ENCODE data around the gene ATXN1. TPM values are rescaled to one million over a fixed set of nuclear protein-coding genes. Genes with fewer than 3 reads are reported as not detected.

Gene ATXN1
- polyA plus RNA-seq, 3 donors, result 17.7 to 21.1 (median 20.5) TPM

DNA sequence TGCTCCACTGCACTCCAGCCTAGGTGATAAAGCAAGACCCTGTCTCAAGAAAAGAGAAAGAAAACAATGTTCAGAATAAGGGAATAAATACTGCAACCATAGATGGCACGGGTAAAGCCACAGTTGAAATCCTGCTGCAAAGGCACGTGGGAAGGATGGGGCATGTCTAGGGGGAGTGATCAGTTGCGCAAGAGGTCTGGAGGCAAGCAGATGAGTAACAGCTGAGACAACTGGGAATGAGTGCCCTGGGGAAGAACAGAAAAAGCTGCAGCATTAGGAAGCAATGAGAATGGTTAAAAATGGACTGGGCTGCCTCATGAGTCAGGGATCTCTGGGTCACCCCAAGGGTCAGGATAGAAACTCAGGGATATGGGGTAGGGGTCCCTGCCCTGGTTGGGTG lies 426.6 kb downstream of the ATXN1 start:
- no peak for DNase-seq

- no peak for DNase-seq
Measured at GRCh38 chr6:16333580-16333979, 427.7 kb downstream of the ATXN1 start.

DNA sequence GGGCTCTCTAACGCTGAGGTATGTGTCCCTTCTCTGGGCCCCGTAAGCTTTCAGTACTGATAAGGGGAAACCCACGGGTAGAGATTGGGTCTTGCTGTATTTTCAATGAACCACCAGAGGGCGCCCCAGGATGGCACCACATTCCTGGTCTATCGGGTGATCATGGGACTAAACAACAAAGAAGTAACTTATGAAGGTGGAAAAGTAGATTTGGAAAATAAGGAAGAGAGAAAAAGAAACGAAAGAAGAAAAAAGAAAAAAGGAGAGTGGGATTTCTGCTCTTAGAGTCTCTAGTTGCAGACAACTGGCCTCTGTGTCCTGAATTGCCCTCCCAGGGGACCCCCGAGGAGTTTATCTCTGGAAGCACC lies 429.1 kb downstream of the ATXN1 start:
- peak; percentile 85 for DNase-seq

GRCh38 chr6:16331384-16332174 lies 429.7 kb downstream of the ATXN1 start:
- no peak for DNase-seq

GRCh38 chr6:16329233-16329632 lies 432.0 kb downstream of the ATXN1 start:
- DNase-seq, result no peak

DNA sequence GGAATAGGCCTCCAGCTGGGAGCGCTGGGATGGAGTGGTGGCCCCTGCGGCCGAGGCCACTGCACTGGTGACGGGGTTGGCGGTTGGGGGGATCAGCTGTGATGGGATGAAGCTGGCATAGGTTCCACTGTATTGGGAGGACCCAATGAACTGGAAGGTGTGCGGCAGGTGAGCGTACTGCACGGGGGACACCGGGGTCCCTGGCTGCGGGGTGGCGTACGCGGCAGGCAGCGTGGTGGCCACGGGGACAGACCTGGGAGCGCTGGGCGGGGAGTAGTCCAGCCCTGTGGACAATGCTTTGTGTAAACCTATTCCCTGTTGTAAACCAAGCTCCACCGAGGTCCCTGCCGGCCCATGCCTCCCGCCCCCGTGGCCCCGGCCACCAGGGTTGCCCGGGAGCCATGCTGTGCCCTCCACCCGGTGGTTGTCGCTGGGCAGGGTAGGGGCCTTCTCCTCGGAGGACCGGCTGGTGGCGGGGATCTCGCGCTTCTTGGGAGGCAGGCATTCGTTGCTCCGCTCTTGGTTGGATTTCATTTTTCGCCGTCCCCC lies 433.4 kb downstream of the ATXN1 start:
- DNase-seq, result no peak

DNA sequence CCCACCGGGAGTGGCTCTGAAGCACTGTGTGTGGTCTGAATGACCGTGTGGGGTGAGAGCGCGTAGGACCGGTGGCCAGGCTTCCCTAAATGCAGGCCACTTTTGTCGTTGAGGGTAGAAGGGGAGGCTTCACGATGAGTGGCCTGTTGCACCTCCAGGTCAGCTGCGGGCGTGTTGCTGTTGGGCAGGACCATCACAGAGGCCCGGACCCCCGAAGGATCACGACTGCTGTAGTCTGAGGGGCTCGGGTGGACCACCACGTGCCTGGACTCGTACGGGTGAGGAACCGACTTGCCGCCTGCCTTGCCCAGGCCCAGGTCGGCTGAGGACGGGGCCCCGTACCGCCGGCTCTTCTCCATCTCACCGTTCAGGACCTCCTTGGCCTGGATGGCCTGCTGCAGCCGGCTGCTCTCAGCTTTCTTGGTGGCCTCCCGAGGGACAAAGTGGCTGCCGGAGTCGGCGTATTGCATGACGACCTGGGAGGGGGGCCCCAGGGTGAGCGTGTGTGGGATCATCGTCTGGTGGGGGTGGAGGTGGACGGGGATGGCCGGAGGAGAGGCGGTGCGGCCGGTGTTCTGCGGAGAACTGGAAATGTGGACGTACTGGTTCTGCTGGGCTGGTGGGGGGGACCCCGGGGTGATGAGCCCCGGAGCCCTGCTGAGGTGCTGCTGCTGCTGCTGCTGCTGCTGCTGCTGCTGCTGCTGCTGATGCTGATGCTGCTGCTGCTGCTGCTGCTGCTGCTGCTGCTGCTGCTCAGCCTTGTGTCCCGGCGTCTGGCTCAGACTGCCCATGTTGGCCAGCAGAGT lies 434.1 kb downstream of the ATXN1 start:
- DNase-seq, result no peak

DNA sequence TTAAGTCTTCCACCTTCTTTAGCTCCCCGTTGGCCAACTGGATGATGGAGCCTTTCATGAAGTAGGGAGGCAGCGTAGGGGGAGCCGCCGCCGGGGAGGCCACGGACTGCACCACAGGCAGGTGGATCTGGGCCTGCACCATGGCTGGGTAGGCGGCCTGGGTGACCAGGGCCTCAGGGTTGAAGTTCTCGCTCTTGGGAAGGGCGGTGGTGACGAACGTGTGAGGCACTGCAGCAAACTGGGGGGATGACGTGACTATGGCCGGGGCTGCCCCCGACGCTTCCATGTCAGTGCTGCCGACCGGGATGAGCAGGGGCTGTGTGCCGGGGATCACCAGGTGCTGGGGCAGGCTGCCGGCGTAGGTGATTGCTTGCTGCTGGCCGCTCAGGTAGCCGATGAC lies 434.7 kb downstream of the ATXN1 start:
- no peak for DNase-seq

GRCh38 chr6:16324606-16325225 lies 436.5 kb downstream of the ATXN1 start:
- DNase-seq, result no peak

GRCh38 chr6:16324184-16324583 lies 437.1 kb downstream of the ATXN1 start:
- DNase-seq, result no peak

DNA sequence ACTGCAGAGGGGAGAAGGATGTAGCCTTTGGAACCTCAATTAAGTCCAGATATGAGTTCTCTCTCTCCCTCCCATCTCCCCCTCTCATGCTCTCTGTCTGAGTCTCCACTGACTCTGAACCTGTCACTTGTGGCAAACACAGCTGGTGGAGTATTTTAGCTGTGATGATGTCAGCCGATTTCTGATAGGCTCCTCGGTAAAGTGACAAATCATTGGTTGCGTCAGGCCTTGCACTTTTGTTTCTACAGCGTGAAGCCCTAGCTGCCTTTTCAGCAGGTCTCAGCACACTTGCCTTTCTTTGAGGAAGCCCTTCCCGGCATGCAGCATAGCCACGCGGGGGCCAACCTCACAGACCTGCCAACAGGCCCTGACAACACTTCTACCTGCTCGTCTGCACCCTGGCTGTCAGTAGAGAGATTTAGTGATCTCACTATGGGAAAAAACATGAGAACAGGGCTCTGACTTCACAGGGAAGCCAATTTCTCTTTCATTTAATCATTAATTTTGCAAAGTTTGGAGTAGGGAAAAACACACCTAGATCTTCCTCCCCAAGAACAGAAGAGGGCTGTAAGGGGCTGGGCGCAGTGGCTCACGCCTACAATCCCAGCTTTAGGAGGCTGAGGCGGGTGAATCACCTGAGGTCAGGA lies 438.5 kb downstream of the ATXN1 start:
- peak; percentile 83 for DNase-seq

DNA sequence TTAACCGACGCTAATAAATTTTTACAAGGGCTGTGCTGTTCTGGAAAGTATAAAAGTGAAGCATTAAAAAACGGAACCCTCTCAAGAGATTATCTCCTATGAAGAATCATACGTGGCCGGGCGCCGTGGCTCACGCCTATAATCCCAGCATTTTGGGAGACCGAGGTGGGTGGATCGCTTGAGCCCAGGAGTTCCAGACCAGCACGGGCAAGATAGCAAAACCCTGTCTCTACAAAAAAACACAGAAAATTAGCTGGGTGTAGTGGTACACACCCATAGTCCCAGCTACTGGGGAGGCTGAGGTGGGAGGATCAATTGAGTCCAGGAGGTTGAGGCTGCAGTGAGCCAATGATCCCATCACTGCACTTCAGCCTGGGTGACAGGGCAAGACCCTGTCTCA lies 439.4 kb downstream of the ATXN1 start:
- no peak for DNase-seq

DNA sequence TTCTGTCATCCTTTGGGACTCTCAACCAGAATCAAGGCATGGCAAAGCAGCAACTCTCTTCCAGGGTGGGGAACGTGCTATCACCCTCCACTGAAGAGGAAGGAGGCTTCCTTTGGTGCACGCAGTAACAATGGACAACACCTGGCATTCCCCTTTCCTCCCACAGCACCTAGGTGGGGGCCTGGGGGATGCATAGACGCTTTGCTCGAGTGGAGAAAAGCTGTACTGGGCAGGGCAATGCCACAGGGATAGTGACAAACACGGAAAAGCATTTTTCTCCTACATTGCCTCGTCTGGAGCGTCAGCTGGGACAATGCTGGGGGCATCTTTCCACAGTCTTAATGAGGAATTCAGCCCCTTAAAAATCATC lies 439.9 kb downstream of the ATXN1 start:
- DNase-seq, result no peak

DNA sequence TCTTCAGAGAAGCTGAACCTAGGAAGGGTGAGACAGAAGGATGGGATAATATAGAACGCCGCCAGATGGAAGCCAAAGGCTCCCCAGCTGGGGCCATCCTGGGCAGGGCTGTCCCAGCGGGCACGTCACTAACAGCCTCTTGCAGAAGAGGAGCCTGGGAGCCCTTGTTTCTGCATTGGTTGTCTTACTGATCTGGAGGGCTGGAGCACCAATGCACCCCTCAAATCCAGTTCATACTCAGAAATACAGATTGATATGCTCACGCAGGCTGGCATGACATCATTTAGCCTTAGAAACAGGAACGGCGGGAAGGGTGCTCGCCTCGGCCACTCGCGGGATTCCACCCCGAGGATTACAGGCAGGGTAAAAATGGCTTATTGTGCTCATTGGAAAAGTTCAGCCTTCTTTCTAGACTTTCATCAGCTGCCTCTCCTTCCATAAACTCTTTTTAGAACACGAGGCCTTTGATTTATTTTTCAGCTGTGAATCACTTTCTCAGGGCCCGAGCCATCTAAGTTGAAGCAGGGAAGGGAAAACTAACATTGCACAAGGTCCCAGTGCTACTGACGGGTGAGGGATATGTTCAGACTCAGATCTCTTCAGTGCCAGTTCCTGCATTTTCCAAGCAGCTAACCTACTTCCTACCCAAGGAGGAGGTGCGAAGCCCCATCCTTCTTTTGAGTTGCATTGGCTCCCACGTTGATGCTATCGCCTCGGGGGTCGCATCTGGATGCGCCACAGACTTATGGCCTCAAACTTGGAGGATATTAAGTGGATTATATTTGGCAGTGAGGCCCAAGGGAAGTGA lies 440.5 kb downstream of the ATXN1 start:
- DNase-seq, result no peak

- no peak for DNase-seq
Measured at GRCh38 chr6:16319813-16320532, 441.3 kb downstream of the ATXN1 start.

DNA sequence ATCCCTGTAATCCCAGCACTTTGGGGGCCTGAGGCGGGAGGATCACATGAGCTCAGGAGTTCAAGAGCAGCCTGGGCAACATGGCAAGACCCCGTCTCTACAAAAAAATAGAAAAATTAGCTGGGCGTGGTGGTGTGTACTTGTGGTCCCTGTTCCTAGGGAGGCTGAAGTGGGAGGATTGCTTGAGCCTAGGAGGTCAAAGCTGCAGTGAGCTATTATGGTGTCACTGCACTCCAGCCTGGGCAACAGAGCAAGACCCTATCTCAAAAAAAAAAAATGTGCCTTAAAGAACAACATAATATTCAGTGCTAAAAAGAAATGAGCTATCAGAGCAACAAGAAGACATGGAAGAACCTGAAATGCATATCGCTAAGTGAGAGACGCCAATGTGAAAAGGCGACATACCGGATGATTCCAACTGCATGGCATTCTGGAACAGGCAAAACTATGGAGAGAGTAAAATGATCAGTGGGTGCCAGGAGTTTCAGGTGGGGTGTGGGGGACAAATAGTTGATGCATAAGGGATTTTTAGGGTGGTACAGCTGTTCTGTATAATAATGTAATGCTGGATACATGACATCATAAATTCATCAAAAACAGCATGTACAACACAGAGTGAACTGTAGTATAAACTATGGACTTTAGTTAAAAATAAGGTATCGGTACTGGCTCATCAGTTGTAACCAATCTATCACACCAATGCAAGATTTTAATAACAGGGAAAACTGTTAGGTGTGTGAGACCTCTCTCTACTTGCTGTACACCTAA lies 442.1 kb downstream of the ATXN1 start:
- no peak for DNase-seq

GRCh38 chr6:16318538-16318937 lies 442.7 kb downstream of the ATXN1 start:
- no peak for DNase-seq

DNA sequence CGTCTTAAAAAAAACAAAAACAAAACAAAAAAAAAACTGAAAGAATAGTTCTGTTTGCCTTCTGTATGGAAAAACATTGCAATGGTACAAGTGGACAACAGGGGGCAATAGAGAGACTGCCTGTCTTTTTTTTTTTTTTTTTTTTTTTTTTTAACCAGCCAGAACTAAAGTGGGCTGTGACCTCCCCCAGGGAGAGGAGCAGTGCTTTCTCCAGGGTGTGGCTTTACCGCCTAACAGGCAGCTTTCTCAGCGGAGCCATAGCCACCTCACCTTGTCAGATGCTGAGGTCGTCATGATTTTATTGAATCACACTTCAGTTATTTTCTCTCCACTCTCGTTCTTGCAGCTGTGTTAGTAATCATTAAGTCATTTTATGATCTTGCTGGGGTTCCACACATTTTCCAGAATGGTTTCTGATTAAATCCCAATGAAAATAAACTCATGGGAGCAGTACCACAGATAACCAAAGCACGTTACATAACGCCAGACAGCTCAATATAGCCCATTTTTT lies 444.5 kb downstream of the ATXN1 start:
- no peak for DNase-seq

DNA sequence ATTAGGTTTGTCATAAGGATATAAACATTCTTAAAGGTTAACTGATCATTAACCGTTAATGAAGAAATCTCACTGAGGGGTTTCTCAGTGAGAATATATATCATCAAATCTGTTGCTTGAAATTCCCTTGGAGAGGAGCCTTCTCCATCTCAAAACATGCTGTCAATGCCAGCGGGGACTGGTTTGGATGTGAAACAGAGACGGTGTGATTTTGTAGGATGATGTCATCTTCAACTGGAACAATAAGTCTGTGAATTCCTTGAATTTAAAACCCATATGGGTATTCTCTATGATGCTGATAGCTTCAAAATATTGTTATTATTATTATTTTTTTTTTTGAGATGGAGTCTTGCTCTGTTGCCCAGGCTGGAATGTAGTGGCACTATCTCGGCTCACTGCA lies 447.0 kb downstream of the ATXN1 start:
- DNase-seq, result no peak

DNA sequence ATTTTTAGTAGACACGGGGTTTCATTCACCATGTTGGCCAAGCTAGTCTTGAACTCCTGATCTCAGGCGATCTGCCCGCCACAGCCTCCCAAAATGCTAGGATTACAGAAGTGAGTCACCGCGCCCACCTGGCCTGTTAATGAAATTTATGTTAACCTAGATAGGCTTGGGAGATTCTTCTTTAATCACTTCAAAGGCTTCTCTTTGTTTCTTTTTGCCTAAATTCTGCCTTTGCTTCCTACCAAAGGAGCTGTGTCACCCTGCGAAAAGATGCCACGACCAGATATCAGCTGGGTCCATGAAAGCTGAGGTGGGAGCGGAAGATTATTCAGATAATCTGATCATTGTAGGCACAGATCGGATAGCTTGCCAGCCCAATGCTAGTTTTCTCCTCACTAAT lies 447.5 kb downstream of the ATXN1 start:
- DNase-seq, result no peak
